Breast epithelium (tissue), 4 donors: ENCODE data around the gene TAF1L. TPM values are rescaled to one million over a fixed set of nuclear protein-coding genes. Genes with fewer than 3 reads are reported as not detected.

Experiments used
- DNase-seq, 2 donors: peaks; one replicate each; pipeline ENCODE4 v3.0.0-alpha.2; 2019; ENCODE audit warnings: low spot score in 2 of 2
- H3K27ac ChIP-seq, 2 donors: fragments of 200-600 bp; sonication (generic) in 1 of 2; one replicate each; pipeline ENCODE4 v1.5.1; 2016 to 2019; ENCODE audit warnings: mild to moderate bottlenecking in 1 of 2
- H3K27me3 ChIP-seq, 2 donors: fragments of 200-600 bp; sonication (generic) in 1 of 2; one replicate each; pipeline versions ENCODE4 v1.5.1 to v1.6.0; 2017 to 2019; ENCODE audit warnings: control low read depth in 1 of 2, mild to moderate bottlenecking in 1 of 2
- H3K36me3 ChIP-seq: fragments of 200-600 bp; one replicate; pipeline ENCODE4 v1.5.1; 2019
- H3K4me1 ChIP-seq, 2 donors: fragments of 200-600 bp; sonication (generic); one replicate each; pipeline ENCODE4 v1.5.1; 2016 to 2019; ENCODE audit warnings: control low read depth in 1 of 2
- H3K4me3 ChIP-seq, 3 donors: fragments of 200-600 bp; sonication (generic); 1 replicate in 2 of 3; 2 replicates in 1 of 3; pipeline ENCODE4 v1.5.1; 2016 to 2019; ENCODE audit warnings: mild to moderate bottlenecking in 3 of 3, moderate library complexity in 2 of 3
- H3K9me3 ChIP-seq, 2 donors: fragments of 200-600 bp; sonication (generic) in 1 of 2; one replicate each; pipeline ENCODE4 v1.5.1; 2016 to 2019; ENCODE audit warnings: control low read depth in 1 of 2
- CTCF ChIP-seq, 3 donors: fragments of 450-650 bp; IDR thresholded peaks; one replicate each; pipeline ENCODE4 v1.5.1; 2016 to 2017; ENCODE audit warnings: antibody characterized with exemption in 3 of 3, mild to moderate bottlenecking in 3 of 3, moderate library complexity in 3 of 3
- POLR2A ChIP-seq: fragments of 450-650 bp; IDR thresholded peaks from one replicate; pipeline ENCODE4 v1.6.1; 2016; ENCODE audit warnings: antibody characterized with exemption, mild to moderate bottlenecking, moderate library complexity
- POLR2AphosphoS5 ChIP-seq, 3 donors: sonication (generic); formaldehyde crosslinking; IDR thresholded peaks; one replicate each; pipeline ENCODE4 v1.6.1; 2017; ENCODE audit warnings: antibody characterized with exemption in 3 of 3
- intact Hi-C: fragments of 100-400 bp; cut with DNase I; formaldehyde crosslinking; loops from one replicate; pipeline ENCODE4 v1.15.1; 2023; ENCODE audit warnings: low total_unique reads
- total RNA-seq, 3 donors: library from RNA; depleted of rRNA; stranded (reverse); fragments of >200 nt; gene quantifications; one replicate each; pipeline ENCODE4 v1.1.0, GENCODE V29; 2016

The TAF1L gene
- total RNA-seq, 3 donors from 2014 or later = not detected

- no peaks in the 10 kb centered on the region for H3K27me3 ChIP-seq
- H3K9me3 ChIP-seq = no peaks in the 10 kb centered on the region
- no peaks in the 10 kb centered on the region for H3K4me1 ChIP-seq
- H3K4me3 ChIP-seq = no peak overlapping the region
- DNase-seq = no peak
- TF ChIP-seq CTCF (IDR thresholded peaks at IDR 0.05) (no peak), POLR2AphosphoS5 (IDR thresholded peaks at IDR 0.05) (no peak), POLR2A (no peak)
- intact Hi-C loops = no loop called here
- H3K36me3 ChIP-seq = no peaks in the 10 kb centered on the region
- H3K27ac ChIP-seq = no peak overlapping the region
These were observed 8.0 kb downstream of the TAF1L start for GRCh38 chr9:32627394-32627954.

DNA sequence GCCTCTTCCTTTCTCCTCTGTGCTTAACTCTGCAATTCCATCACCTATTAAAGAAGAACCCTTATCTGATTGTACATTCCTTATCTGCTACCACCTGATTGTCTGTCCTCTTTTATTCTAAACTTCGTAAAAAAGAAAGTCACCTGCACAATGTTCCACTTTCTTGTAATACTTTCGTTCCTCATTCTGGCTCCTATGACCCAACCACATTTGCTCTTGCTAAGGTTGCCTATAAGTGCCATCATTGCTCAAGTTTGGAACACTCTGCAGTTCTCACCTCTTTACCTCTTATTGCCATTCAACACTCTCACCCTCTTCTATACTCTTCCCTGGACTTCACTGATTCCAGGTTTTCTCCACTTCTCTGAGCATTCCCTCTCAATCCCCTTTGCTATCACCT lies 10.1 kb downstream of the TAF1L start:
- H3K9me3 ChIP-seq = no peaks in the 10 kb centered on the region
- no peak overlapping the region for H3K27ac ChIP-seq
- no peak for DNase-seq
- no peak overlapping the region for H3K4me3 ChIP-seq
- TF ChIP-seq POLR2AphosphoS5 (IDR thresholded peaks at IDR 0.05) (no peak), POLR2A (no peak)
- intact Hi-C loops = no loop called here
- no peaks in the 10 kb centered on the region for H3K27me3 ChIP-seq
- H3K36me3 ChIP-seq = no peaks in the 10 kb centered on the region
- H3K4me1 ChIP-seq = no peaks in the 10 kb centered on the region

DNA sequence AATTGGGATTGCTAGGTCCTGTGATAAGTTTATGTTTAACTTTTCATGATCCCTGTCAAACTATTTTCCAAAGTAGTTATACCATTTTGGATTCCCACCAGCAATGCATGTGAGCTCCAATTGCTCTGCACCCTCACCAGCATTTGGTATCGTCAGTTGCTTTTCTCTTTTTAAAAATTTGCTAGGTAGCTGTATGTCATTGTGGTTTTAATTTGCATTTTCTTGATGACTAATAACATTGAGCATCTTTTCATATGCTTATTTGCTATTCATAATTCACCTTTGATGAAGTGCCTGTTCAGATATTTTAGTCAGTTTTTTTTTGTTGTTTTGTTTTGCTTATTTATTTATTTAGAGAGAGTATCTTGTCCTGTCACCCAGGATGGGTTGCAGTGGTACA lies 12.5 kb downstream of the TAF1L start:
- no peak for DNase-seq
- TF ChIP-seq POLR2A (no peak), CTCF (IDR thresholded peaks at IDR 0.05) (no peak), POLR2AphosphoS5 (IDR thresholded peaks at IDR 0.05) (no peak)
- intact Hi-C loops = no loop called here

GRCh38 chr9:32618261-32618660 lies 17.2 kb downstream of the TAF1L start:
- H3K4me1 ChIP-seq = no peaks in the 10 kb centered on the region
- no peaks in the 10 kb centered on the region for H3K36me3 ChIP-seq
- H3K27me3 ChIP-seq = peaks cover 0 to 3% of the 10 kb centered on the region in 2 donors
- TF ChIP-seq POLR2A (no peak), POLR2AphosphoS5 (IDR thresholded peaks at IDR 0.05) (no peak), CTCF (IDR thresholded peaks at IDR 0.05) (no peak)
- H3K9me3 ChIP-seq = no peaks in the 10 kb centered on the region
- intact Hi-C loops = no loop called here
- no peak overlapping the region for H3K27ac ChIP-seq
- H3K4me3 ChIP-seq = no peak overlapping the region
- DNase-seq = no peak

More for the DNA sequence above, 12.5 kb downstream of the TAF1L start:
- H3K4me3 ChIP-seq = no peak overlapping the region
- no peaks in the 10 kb centered on the region for H3K4me1 ChIP-seq
- H3K27ac ChIP-seq = no peak overlapping the region
- no peaks in the 10 kb centered on the region for H3K36me3 ChIP-seq
- H3K27me3 ChIP-seq = peaks cover 0 to under 1% of the 10 kb centered on the region in 2 donors
- H3K9me3 ChIP-seq = no peaks in the 10 kb centered on the region

DNA sequence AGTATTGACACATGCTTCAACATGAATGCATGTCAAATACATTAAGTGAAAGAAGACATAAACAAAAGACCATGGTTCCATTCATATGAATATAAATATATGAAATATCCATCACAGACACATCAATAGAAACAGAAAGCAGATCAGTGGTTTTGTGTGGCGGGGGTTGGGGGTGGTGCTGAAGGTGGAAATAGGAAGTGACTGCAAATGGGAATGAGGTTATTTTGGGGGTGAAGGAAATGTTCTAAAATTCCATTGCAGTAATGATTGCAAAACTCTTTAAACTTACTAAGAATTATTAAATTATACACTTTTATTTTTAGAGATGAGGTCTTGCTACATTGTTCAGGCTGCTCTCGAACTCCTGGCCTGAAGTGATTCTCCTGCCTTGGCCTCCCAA lies 28.7 kb downstream of the TAF1L start:
- no peak for DNase-seq
- intact Hi-C loops = no loop called here
- H3K27ac ChIP-seq = no peak overlapping the region
- no peaks in the 10 kb centered on the region for H3K36me3 ChIP-seq
- TF ChIP-seq CTCF (IDR thresholded peaks at IDR 0.05) (no peak), POLR2A (no peak), POLR2AphosphoS5 (IDR thresholded peaks at IDR 0.05) (no peak)
- H3K4me3 ChIP-seq = no peak overlapping the region
- no peaks in the 10 kb centered on the region for H3K9me3 ChIP-seq
- H3K4me1 ChIP-seq = no peaks in the 10 kb centered on the region
- H3K27me3 ChIP-seq = no peaks in the 10 kb centered on the region
